GM12878 (cell line): ENCODE data around the gene CAPZB. TPM values are rescaled to one million over a fixed set of nuclear protein-coding genes. Genes with fewer than 3 reads are reported as not detected.
A peak's percentile ranks its signal among the peaks of the same experiment; 100 is the strongest.

ENCODE experiments used
- ATAC-seq: fragments of 200-7000 bp; cut with Tn5 transposase; 3 replicates; pipeline ENCODE4 v1.9.1; 2020; ENCODE audit warnings: mild to moderate bottlenecking, moderate library complexity
- BruUV-seq: library from RNA; stranded (reverse); fragments of 400-500 nt; replicated peaks from 2 replicates; lab custom pipeline; 2021; lab: Mats Ljungman, UMichigan
- CTCF ChIA-PET: fragments of 300-600 bp; sonication (Branson Sonifier 250); formaldehyde crosslinking; extraction: SDS; loops from one replicate; lab custom pipeline; 2021; ENCODE audit warnings: inconsistent platforms; lab: Yijun Ruan, JAX
- POLR2A ChIA-PET: fragments of 350-600 bp; formaldehyde crosslinking; extraction: SDS; loops from one replicate; lab custom pipeline; 2021; ENCODE audit warnings: inconsistent platforms; lab: Charles Lee
- RAD21 ChIA-PET: fragments of 300-600 bp; sonication (Branson Sonifier 250); formaldehyde crosslinking; loops from one replicate; lab custom pipeline; 2023; ENCODE audit warnings: antibody characterized with exemption; ENCODE audit not compliant: unreplicated experiment; lab: Charles Lee
- SMC1A ChIA-PET: fragments of 300-600 bp; sonication (Branson Sonifier 250); formaldehyde crosslinking; loops from one replicate; lab custom pipeline; 2023; ENCODE audit not compliant: unreplicated experiment, uncharacterized antibody; lab: Charles Lee
- DNase-seq: peaks from one replicate; pipeline ENCODE4 v3.0.0-alpha.2; 2011; ENCODE audit warnings: low read depth, low spot score
- FAIRE-seq: peaks from 3 replicates; lab custom pipeline; 2011; peaks lifted over from hg19 to GRCh38; lab: Jason Lieb, UNC
- H2AFZ ChIP-seq: 2 replicates; pipeline ENCODE4 v1.6.0; 2011; ENCODE audit warnings: low read depth, low read length, control low read depth; ENCODE audit not compliant: control insufficient read depth
- H3K27ac ChIP-seq: 2 replicates; pipeline ENCODE4 v1.5.1; 2011; ENCODE audit warnings: control low read depth; ENCODE audit not compliant: control insufficient read depth, insufficient read depth
- H3K27me3 ChIP-seq, 2 experiments: replicated peaks in 1 of 2; 2 replicates each; pipeline versions ENCODE4 v1.6.0 to v1.6.1; 2011; ENCODE audit warnings: low read length in 1 of 2; ENCODE audit not compliant: control insufficient read depth in 2 of 2, insufficient read depth in 2 of 2
- H3K36me3 ChIP-seq, 2 experiments: 2 replicates each; pipeline ENCODE4 v1.5.1; 2011; ENCODE audit warnings: low read length in 1 of 2; ENCODE audit not compliant: control insufficient read depth in 2 of 2, insufficient read depth in 2 of 2
- H3K4me1 ChIP-seq: 2 replicates; pipeline ENCODE4 v1.6.1; 2011; ENCODE audit warnings: mild to moderate bottlenecking, low read length, moderate library complexity, mixed read lengths; ENCODE audit not compliant: control insufficient read depth, insufficient read depth
- H3K4me2 ChIP-seq: 2 replicates; pipeline ENCODE4 v1.6.0; 2011; ENCODE audit warnings: control low read depth; ENCODE audit not compliant: control insufficient read depth, insufficient read depth
- H3K4me3 ChIP-seq: fragments of 200-600 bp; sonication (generic); 2 replicates; pipeline ENCODE4 v1.5.1; 2016
- H3K79me2 ChIP-seq: 2 replicates; pipeline ENCODE4 v1.6.0; 2011; ENCODE audit warnings: low read length; ENCODE audit not compliant: control insufficient read depth, insufficient read depth
- H3K9ac ChIP-seq: 2 replicates; pipeline ENCODE4 v1.8.0; 2011; ENCODE audit warnings: low read length, control low read depth, mixed read lengths; ENCODE audit not compliant: control insufficient read depth, insufficient read depth
- H3K9me3 ChIP-seq: replicated peaks from 3 replicates; pipeline ENCODE4 v1.5.1; 2011; ENCODE audit warnings: mild to moderate bottlenecking, low read length; ENCODE audit not compliant: control insufficient read depth, insufficient read depth
- H4K20me1 ChIP-seq: 2 replicates; pipeline ENCODE4 v1.6.0; 2011; ENCODE audit not compliant: control insufficient read depth, insufficient read depth
- BCLAF1 ChIP-seq: fragments of 450-650 bp; IDR thresholded peaks from 2 replicates; pipeline ENCODE4 v1.6.1; 2017; ENCODE audit warnings: antibody characterized with exemption, mild to moderate bottlenecking, moderate library complexity
- EZH2 ChIP-seq: IDR thresholded peaks from 2 replicates; pipeline ENCODE4 v1.6.1; 2012; ENCODE audit warnings: low read depth, mild to moderate bottlenecking, control low read depth, inconsistent platforms, low read length, borderline replicate concordance; ENCODE audit not compliant: control insufficient read depth
- IKZF1 ChIP-seq: fragments of 450-650 bp; conservative IDR thresholded peaks from 2 replicates; pipeline ENCODE4 v1.6.1; 2017; ENCODE audit warnings: antibody characterized with exemption, mild to moderate bottlenecking
- MTA3 ChIP-seq: IDR thresholded peaks from 2 replicates; pipeline ENCODE4 v1.6.1; 2012; ENCODE audit warnings: low read length, inconsistent platforms, borderline replicate concordance
- MXI1 ChIP-seq: fragments of 150-350 bp; IDR thresholded peaks from 2 replicates; pipeline ENCODE4 v1.6.1; 2011; ENCODE audit warnings: low read depth, mild to moderate bottlenecking, inconsistent platforms, low read length, improper control_type of control experiment
- POLR2AphosphoS2 ChIP-seq: IDR thresholded peaks from 2 replicates; pipeline ENCODE4 v1.6.1; 2011; ENCODE audit warnings: low read depth, mild to moderate bottlenecking, low read length, improper control_type of control experiment, moderate library complexity
- RUNX3 ChIP-seq: IDR thresholded peaks from 2 replicates; pipeline ENCODE4 v1.6.1; 2012; ENCODE audit warnings: low read length, inconsistent platforms
- SIN3A ChIP-seq: IDR thresholded peaks from 2 replicates; pipeline ENCODE4 v1.6.1; 2012; ENCODE audit warnings: low read depth, low read length, improper control_type of control experiment
- SPI1 ChIP-seq: IDR thresholded peaks from 2 replicates; pipeline ENCODE4 v1.6.1; 2011; ENCODE audit warnings: low read depth, mild to moderate bottlenecking, low read length, moderate library complexity, borderline replicate concordance; ENCODE audit not compliant: insufficient read depth
- TCF7 ChIP-seq: IDR thresholded peaks from 2 replicates; pipeline ENCODE4 v1.6.1; 2014; ENCODE audit warnings: antibody characterized with exemption, borderline replicate concordance
- WGBS: methylation state at CpG from one replicate; pipeline ENCODE4 v1.1.6; 2016; ENCODE audit warnings: low lambda C conversion rate; ENCODE audit not compliant: insufficient replicate concordance, insufficient coverage; ENCODE audit errors: missing lambda C conversion rate; 5-methylcytosine and 5-hydroxymethylcytosine counted together
- in situ Hi-C: fragments of 300-500 bp; cut with MboI; formaldehyde crosslinking; loops from 9 replicates; pipeline ENCODE4 v1.14.3; 2018; ENCODE audit warnings: mixed read lengths
- intact Hi-C: fragments of 100-400 bp; cut with micrococcal nuclease; formaldehyde crosslinking; loops from one replicate; pipeline ENCODE4 v1.14.2; 2022; ENCODE audit not compliant: unreplicated experiment
- polyA plus RNA-seq, 11 experiments: library from polyadenylated mRNA; depleted of rRNA in 4 of 11; unstranded in 6 of 11; stranded (reverse) in 5 of 11; fragments of >200 nt; fragmentation: Nextera tagmentation in 4 of 11; fragmentation: Illumina TruSeq in 1 of 11; extraction: Ambion mirVana in 4 of 11; extraction: Trizol in 1 of 11; gene quantifications; 1 replicate in 1 of 11; 2 replicates in 10 of 11; pipeline versions ENCODE4 v1.2.1 to v1.2.3, GENCODE V29; 2011 to 2016; ENCODE audit warnings: inconsistent platforms in 2 of 11, missing spikeins in 2 of 11, low read depth in 1 of 11
- total RNA-seq, 4 experiments: library from RNA; depleted of rRNA in 3 of 4; stranded (reverse); fragments of >200 nt in 3 of 4; fragmentation: Illumina TruSeq in 1 of 4; extraction: Trizol in 1 of 4; gene quantifications; 2 replicates each; pipeline versions ENCODE4 v1.2.1 to v1.2.3, GENCODE V29; 2013 to 2021
- TF ChIP-seq, protein P1 (sequence below): fragments of 450-650 bp; conservative IDR thresholded peaks from 2 replicates; pipeline ENCODE4 v1.6.1; 2017; ENCODE audit warnings: mild to moderate bottlenecking, moderate library complexity
- TF ChIP-seq, protein P2 (sequence below): fragments of 450-650 bp; IDR thresholded peaks from 2 replicates; pipeline ENCODE4 v1.6.1; 2017; ENCODE audit warnings: mild to moderate bottlenecking, moderate library complexity

CAPZB gene
- total and polyA plus RNA-seq, 10 of the 15 experiments (the other 5 are each of a cell fraction or from before 2014, with no cell fraction given): 104 to 454 (median 213) TPM

DNA sequence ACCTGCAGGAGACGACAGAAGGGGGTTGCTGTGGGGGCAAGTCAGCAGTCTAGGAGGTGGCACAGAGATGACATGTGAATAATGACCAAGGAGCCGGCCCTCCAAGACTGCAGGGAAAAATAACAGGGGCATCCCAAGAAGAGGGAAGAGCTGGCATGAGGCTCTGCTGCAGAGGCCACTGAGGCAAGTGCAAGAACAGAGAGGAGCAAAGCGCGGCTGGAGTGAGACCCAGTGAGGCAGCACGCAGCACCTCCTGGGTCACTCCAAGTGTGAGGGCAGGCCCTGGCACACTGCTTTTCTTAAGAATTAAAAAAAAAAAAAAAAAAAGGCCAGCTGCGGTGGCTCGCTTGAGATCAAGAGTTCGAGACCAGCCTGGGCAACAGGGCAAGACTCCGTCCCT is 93.1 kb downstream of the CAPZB start:
- ChIA-PET RAD21 (interaction anchor here (1.2 to 2.0 kb wide), 7 partner anchors 56 to 262 kb away, joined by 3 to 11 read pairs (median 5); no protein-coding TSS in a partner anchor), CTCF (interaction anchor here (0.9 to 4.1 kb wide), 12 partner anchors 10 to 259 kb away, joined by 4 to 77 read pairs (median 6); no protein-coding TSS in a partner anchor), SMC1A (interaction anchor here (0.9 to 3.6 kb wide), 9 partner anchors 10 to 251 kb away, joined by 3 to 24 read pairs (median 3); no protein-coding TSS in a partner anchor), POLR2A (interaction anchor here (0.7 to 1.5 kb wide), 3 partner anchors 43 to 96 kb away, joined by 3 to 4 read pairs (median 3); no protein-coding TSS in a partner anchor)
- Histone ChIP-seq H3K27me3 (no peaks in the 10 kb centered on the region), H4K20me1 (no peaks in the 10 kb centered on the region), H3K27ac (peak overlapping the region; percentile 81; the same call in 1 of the 2 replicates), H3K36me3 (peaks cover 9 to 13% of the 10 kb centered on the region in 2 experiments; a peak in 3 of 4 replicates), H2AFZ (no peak overlapping the region), H3K4me2 (peak overlapping the region; percentile 82), H3K79me2 (peaks cover 68% of the 10 kb centered on the region), H3K9me3 (no peaks in the 10 kb centered on the region), H3K4me3 (peak overlapping the region; percentile 63; the same call in 1 of the 2 replicates), H3K9ac (0 out of 2 replicates have a peak overlapping the region, but pooled peaks have one; percentile 62), H3K4me1 (peaks cover 42% of the 10 kb centered on the region)
- intact Hi-C loops (loop anchor here (5.0 kb wide), 1 partner anchor 205 kb away; a partner anchor contains a TSS), in situ Hi-C loops (loop anchor here (5.0 kb wide), 2 partner anchors 190 to 255 kb away; no protein-coding TSS in a partner anchor)
- no TSS peak for BruUV-seq
- ATAC-seq (no peak), FAIRE-seq (no peak), DNase-seq (no peak)
- WGBS: 90% methylated on average over 9 of the region's 9 CpGs
- TF ChIP-seq MXI1: no peak
- TF ChIP-seq MTA3: no peak
- no peak for TF ChIP-seq SIN3A
- no peak for TF ChIP-seq BCLAF1
- TF ChIP-seq IKZF1: no peak
- TF ChIP-seq, protein P1, sequence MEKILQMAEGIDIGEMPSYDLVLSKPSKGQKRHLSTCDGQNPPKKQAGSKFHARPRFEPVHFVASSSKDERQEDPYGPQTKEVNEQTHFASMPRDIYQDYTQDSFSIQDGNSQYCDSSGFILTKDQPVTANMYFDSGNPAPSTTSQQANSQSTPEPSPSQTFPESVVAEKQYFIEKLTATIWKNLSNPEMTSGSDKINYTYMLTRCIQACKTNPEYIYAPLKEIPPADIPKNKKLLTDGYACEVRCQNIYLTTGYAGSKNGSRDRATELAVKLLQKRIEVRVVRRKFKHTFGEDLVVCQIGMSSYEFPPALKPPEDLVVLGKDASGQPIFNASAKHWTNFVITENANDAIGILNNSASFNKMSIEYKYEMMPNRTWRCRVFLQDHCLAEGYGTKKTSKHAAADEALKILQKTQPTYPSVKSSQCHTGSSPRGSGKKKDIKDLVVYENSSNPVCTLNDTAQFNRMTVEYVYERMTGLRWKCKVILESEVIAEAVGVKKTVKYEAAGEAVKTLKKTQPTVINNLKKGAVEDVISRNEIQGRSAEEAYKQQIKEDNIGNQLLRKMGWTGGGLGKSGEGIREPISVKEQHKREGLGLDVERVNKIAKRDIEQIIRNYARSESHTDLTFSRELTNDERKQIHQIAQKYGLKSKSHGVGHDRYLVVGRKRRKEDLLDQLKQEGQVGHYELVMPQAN: no peak
- no peak for TF ChIP-seq RUNX3
- no peak for TF ChIP-seq SPI1
- no peak for TF ChIP-seq EZH2
- TF ChIP-seq POLR2AphosphoS2: no peak
- TF ChIP-seq, protein P2, sequence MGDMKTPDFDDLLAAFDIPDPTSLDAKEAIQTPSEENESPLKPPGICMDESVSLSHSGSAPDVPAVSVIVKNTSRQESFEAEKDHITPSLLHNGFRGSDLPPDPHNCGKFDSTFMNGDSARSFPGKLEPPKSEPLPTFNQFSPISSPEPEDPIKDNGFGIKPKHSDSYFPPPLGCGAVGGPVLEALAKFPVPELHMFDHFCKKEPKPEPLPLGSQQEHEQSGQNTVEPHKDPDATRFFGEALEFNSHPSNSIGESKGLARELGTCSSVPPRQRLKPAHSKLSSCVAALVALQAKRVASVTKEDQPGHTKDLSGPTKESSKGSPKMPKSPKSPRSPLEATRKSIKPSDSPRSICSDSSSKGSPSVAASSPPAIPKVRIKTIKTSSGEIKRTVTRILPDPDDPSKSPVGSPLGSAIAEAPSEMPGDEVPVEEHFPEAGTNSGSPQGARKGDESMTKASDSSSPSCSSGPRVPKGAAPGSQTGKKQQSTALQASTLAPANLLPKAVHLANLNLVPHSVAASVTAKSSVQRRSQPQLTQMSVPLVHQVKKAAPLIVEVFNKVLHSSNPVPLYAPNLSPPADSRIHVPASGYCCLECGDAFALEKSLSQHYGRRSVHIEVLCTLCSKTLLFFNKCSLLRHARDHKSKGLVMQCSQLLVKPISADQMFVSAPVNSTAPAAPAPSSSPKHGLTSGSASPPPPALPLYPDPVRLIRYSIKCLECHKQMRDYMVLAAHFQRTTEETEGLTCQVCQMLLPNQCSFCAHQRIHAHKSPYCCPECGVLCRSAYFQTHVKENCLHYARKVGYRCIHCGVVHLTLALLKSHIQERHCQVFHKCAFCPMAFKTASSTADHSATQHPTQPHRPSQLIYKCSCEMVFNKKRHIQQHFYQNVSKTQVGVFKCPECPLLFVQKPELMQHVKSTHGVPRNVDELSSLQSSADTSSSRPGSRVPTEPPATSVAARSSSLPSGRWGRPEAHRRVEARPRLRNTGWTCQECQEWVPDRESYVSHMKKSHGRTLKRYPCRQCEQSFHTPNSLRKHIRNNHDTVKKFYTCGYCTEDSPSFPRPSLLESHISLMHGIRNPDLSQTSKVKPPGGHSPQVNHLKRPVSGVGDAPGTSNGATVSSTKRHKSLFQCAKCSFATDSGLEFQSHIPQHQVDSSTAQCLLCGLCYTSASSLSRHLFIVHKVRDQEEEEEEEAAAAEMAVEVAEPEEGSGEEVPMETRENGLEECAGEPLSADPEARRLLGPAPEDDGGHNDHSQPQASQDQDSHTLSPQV: no peak
- TF ChIP-seq TCF7: no peak
